Thyroid gland (tissue), 4 donors: ENCODE data around the gene RAI1.

ENCODE experiments used
- POLR2A ChIP-seq, 2 donors: fragments of 450-650 bp; IDR thresholded peaks; one replicate each; pipeline ENCODE4 v1.6.1; 2017; ENCODE audit warnings: antibody characterized with exemption in 2 of 2, mild to moderate bottlenecking in 2 of 2, moderate library complexity in 1 of 2
- TF ChIP-seq, protein P1 (sequence below), 6 experiments: fragments of 200-600 bp in 3 of 6; fragments of 450-650 bp in 3 of 6; sonication (generic) in 3 of 6; IDR thresholded peaks; one replicate each; pipeline ENCODE4 v1.5.1; 2016 to 2019; ENCODE audit warnings: antibody characterized with exemption in 6 of 6, mild to moderate bottlenecking in 2 of 6, inconsistent platforms in 1 of 6, moderate library complexity in 1 of 6

DNA sequence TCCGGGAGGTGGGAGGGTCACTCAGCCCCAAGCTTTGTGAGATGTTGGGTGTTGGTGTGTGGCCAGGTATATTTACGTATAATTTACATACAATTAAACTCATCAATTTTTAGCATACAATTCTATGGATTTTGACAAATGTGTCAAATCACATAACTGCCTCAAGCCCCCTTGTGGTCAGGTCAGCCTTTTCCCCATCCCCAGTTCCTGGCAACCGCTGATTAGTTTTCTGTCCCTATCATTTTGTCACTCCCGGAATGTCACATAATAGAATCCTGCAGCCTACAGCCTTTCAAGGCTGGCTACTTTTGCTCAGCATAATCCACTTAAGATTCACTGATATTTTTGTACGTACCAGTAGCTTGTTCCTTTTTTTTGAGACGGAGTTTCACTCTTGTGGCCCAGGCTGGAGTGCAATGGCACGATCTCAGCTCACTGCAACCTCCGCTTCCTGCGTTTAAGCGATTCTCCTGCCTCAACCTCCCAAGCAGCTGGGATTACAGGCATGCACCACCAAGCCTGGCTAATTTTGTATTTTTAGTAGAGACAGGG is 19.3 kb upstream of the RAI1 start:
- TF ChIP-seq, protein P1, sequence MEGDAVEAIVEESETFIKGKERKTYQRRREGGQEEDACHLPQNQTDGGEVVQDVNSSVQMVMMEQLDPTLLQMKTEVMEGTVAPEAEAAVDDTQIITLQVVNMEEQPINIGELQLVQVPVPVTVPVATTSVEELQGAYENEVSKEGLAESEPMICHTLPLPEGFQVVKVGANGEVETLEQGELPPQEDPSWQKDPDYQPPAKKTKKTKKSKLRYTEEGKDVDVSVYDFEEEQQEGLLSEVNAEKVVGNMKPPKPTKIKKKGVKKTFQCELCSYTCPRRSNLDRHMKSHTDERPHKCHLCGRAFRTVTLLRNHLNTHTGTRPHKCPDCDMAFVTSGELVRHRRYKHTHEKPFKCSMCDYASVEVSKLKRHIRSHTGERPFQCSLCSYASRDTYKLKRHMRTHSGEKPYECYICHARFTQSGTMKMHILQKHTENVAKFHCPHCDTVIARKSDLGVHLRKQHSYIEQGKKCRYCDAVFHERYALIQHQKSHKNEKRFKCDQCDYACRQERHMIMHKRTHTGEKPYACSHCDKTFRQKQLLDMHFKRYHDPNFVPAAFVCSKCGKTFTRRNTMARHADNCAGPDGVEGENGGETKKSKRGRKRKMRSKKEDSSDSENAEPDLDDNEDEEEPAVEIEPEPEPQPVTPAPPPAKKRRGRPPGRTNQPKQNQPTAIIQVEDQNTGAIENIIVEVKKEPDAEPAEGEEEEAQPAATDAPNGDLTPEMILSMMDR (IDR thresholded peaks at IDR 0.05): no peak
- no peak for TF ChIP-seq POLR2A (IDR thresholded peaks at IDR 0.05)
